HL-60 (cell line): ENCODE data around the gene SNTB2.

ENCODE experiments used
- CTCF ChIP-seq: IDR thresholded peaks from one replicate; pipeline ENCODE4 v1.5.1; 2011; ENCODE audit warnings: low read length, control low read depth, inconsistent platforms; ENCODE audit not compliant: insufficient read depth
- POLR2AphosphoS5 ChIP-seq: IDR thresholded peaks from 2 replicates; pipeline ENCODE4 v1.6.1; 2012; ENCODE audit warnings: low read depth
- TF ChIP-seq, protein P1 (sequence below): IDR thresholded peaks from 2 replicates; pipeline ENCODE4 v1.6.1; 2012; ENCODE audit warnings: low read depth; ENCODE audit not compliant: insufficient replicate concordance

GRCh38 chr16:69283851-69284250, 96.9 kb downstream of the SNTB2 start:
- TF ChIP-seq CTCF: no peak
- no peak for TF ChIP-seq POLR2AphosphoS5
- TF ChIP-seq, protein P1, sequence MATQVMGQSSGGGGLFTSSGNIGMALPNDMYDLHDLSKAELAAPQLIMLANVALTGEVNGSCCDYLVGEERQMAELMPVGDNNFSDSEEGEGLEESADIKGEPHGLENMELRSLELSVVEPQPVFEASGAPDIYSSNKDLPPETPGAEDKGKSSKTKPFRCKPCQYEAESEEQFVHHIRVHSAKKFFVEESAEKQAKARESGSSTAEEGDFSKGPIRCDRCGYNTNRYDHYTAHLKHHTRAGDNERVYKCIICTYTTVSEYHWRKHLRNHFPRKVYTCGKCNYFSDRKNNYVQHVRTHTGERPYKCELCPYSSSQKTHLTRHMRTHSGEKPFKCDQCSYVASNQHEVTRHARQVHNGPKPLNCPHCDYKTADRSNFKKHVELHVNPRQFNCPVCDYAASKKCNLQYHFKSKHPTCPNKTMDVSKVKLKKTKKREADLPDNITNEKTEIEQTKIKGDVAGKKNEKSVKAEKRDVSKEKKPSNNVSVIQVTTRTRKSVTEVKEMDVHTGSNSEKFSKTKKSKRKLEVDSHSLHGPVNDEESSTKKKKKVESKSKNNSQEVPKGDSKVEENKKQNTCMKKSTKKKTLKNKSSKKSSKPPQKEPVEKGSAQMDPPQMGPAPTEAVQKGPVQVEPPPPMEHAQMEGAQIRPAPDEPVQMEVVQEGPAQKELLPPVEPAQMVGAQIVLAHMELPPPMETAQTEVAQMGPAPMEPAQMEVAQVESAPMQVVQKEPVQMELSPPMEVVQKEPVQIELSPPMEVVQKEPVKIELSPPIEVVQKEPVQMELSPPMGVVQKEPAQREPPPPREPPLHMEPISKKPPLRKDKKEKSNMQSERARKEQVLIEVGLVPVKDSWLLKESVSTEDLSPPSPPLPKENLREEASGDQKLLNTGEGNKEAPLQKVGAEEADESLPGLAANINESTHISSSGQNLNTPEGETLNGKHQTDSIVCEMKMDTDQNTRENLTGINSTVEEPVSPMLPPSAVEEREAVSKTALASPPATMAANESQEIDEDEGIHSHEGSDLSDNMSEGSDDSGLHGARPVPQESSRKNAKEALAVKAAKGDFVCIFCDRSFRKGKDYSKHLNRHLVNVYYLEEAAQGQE: no peak
